Activated CD8-positive, alpha-beta memory T cell treated with anti-CD3 and anti-CD28 coated beads for 36 hours (primary cell): Measurements from ENCODE around the gene DIAPH3. TPM values are rescaled to one million over a fixed set of nuclear protein-coding genes. Genes with fewer than 3 reads are reported as not detected.
"Not testable (repeated sequence)": the region's sequence is repeated elsewhere in the genome, so short reads cannot be mapped to it uniquely, and the experiment has no call there.

Experiments used
- CTCF ChIA-PET: fragments of 350-600 bp; sonication (Branson Sonifier 250); formaldehyde crosslinking; loops from one replicate; lab custom pipeline; 2021; ENCODE audit warnings: antibody characterized with exemption; lab: Charles Lee
- POLR2A ChIA-PET: fragments of 350-600 bp; sonication (Branson Sonifier 250); formaldehyde crosslinking; loops from one replicate; lab custom pipeline; 2021; ENCODE audit warnings: antibody characterized with exemption; lab: Charles Lee
- total RNA-seq, 2 experiments: library from RNA; stranded (reverse); gene quantifications; one replicate each; pipeline ENCODE4 v1.2.3, GENCODE V29; 2021

Gene DIAPH3
- total RNA-seq, 2 experiments from 2014 or later: 18.8 to 19.0 TPM

DNA sequence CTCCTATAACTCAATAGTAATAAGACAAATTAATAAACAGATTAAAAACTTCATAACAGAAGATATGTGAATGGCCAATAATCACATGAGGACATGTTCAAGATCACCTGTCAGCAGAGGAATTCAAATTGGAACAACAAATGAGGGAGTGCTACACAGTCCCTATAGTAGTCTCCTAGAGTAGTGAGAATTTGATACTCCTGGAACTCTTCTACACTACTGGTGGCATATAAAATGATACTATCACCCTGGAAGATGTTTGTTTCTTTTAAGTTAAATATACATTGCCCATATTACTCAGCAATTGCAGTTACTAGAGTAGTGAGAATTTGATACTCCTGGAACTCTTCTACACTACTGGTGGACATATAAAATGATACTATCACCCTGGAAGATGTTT is 115.4 kb downstream of the DIAPH3 start:
- POLR2A ChIA-PET, CTCF ChIA-PET: not testable (repeated sequence)

DNA sequence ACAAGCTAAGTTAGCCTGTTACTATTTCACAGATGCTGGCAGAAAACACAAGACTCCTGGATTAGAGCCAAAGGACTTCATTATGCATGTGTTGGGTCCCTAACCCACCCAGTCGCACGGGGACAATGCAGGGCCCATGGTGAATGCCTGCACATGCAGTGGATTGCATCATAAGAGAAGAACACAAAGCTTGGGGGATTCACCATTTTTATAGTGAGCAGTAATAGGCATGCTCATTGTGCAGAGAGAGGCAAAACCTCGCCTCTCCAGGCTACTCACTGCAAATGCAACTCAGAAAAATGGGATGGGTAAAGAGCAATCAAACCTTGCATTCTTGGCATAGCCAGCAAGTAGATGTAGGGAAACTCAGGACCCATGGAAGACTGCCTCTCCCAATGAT is 115.8 kb downstream of the DIAPH3 start:
- ChIA-PET POLR2A (no interaction called here), CTCF (no interaction called here)

DNA sequence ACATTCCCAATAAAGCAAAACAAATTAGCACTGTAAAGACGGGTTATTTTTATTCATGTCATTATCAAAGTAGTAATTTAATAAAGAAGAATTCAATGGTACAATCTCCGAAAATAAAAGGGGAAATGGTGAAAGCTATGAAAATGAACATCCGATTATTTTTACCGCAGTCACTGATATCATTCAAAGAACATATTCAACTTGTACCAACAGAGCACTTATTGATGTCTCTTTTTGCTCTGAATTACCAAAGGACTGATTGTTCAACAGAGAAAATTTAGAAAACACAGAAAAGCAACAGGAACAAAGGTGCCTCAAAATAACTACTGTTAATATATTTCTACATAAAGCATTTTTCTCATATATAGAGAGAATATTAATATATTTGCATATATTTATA is 119.4 kb downstream of the DIAPH3 start:
- POLR2A ChIA-PET: no interaction called here
- CTCF ChIA-PET: no interaction called here

DNA sequence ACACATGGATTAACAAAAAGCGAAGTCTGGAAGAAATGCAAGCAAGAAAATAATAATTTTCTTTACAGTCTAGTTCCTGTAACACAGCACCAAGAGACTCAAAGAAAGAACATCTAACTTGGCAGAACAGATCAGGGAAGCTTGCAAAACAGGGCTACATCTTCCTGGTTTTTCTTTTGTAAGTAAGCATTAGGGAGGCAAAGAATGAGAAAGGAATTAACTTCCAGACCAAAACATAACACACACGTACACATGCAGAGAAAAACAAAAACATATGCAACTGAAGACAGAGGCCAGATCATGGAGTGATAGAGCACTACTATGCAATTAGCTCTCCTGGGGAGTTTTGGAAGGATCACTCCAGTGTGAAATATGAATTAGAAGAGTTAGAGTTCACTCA is 120.5 kb downstream of the DIAPH3 start:
- POLR2A ChIA-PET: no interaction called here
- CTCF ChIA-PET: no interaction called here

DNA sequence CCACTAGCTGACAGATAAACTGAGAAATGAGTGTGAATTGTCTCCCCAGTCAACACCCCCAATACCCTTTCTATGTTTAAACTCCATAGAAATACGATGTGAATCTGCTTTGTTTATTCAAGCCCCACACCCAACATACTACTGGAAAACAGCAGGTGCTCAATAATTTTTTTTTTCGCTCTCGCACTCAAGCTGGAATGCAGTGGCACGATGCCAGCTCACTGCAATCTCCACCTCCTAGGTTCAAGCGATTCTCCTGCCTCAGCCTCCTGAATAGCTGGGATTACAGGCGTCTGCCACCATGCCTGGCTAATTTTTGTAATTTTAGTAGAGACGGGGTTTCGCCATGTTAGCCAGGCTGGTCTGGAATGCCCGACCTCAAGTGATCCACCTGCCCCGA is 123.1 kb downstream of the DIAPH3 start:
- POLR2A ChIA-PET, CTCF ChIA-PET: not testable (repeated sequence)

DNA sequence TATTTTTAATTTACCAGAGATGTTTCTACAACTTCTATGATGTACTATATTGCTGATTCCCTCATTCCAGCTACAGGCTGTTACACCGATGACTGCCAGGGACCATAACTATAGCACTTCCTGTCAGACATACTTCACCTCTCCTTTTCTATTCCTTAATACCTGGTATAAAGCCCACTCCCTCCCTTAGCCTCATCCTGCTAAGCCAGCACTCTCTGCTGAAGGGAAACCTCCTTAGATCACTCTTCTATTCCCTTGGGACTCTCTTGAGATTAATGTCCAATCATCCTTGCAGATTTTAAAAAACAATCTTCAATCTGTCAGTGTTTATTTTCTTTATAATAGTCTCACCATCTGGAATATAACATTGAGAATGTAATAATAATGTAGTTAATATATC is 127.9 kb downstream of the DIAPH3 start:
- ChIA-PET POLR2A (no interaction called here), CTCF (no interaction called here)

DNA sequence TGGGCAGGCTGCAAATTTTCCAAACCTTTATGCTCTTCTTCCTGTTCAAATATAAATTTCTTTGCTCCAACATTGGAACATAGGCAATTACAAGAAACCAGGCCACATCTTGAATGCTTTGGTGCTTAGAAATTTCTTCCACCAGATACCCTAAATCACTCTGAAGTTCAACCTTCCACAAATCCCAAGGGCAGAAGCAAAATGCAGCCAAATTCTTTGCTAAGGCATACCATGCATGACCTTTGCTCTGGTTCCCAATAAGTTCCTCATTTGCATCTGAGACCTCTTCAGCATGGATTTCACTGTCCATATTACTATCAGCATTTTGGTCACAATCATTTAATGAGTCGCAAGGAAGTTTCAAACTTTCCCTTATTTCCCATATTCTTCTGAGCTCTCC is 130.9 kb downstream of the DIAPH3 start:
- ChIA-PET CTCF (no interaction called here), POLR2A (no interaction called here)

DNA sequence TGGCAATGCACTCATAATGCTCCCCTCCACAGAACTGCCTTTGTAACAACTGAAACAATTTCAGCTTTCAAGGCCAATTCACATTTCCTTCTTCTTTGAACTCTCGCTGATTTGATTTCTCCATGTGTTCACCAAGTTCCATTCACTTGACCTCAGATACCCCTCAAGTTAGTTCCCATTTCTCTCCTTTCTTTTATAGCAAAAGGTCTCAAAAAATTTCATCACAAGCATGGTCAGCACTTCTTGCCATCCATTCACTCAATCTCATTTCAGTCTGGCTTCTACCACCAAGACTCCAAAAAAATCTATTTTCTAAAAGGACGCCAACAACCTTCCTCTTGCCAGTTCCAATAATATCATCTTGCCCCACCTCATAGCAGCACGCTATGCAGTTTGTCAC is 135.7 kb downstream of the DIAPH3 start:
- POLR2A ChIA-PET: no interaction called here

DNA sequence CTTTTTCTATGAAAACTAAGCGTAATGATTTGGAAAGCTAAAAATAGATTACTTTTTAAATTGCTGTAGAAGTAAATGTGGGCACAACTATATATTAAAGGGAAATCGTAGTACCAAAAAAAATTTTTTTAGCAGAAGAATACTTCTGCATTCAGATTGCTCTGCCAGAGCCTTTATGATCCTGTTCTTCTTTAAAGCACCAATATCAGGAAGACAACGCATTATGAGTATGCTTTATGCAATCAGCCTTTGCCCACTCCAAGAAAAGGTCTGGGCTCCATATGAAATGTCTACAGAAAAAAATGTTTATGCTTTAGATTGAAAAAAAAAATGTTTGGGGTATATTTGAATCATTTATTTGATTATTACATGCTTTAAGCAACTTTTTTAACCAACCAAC is 137.4 kb downstream of the DIAPH3 start:
- POLR2A ChIA-PET: no interaction called here
- CTCF ChIA-PET: no interaction called here

More for the DNA sequence above, 135.7 kb downstream of the DIAPH3 start:
- CTCF ChIA-PET: no interaction called here

DNA sequence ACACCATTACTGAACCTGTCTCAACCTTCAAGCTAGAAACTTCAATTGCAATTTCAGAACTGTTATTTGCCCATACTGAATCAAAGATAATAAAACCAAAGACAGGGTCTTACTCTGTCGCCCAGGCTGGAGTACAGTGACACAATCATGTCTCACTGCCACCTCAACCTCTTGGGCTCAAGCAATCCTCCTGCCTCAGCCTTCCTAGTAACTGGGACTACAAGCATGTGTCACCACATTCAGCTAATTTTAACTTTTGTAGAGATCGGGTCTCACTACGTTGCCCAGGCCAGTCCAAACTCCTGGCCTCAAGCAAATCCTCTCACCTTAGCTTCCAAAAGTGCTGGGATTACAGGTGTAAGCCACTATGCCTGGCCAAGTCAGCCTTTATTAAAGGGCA is 143.4 kb downstream of the DIAPH3 start:
- ChIA-PET CTCF (no interaction called here), POLR2A (no interaction called here)

DNA sequence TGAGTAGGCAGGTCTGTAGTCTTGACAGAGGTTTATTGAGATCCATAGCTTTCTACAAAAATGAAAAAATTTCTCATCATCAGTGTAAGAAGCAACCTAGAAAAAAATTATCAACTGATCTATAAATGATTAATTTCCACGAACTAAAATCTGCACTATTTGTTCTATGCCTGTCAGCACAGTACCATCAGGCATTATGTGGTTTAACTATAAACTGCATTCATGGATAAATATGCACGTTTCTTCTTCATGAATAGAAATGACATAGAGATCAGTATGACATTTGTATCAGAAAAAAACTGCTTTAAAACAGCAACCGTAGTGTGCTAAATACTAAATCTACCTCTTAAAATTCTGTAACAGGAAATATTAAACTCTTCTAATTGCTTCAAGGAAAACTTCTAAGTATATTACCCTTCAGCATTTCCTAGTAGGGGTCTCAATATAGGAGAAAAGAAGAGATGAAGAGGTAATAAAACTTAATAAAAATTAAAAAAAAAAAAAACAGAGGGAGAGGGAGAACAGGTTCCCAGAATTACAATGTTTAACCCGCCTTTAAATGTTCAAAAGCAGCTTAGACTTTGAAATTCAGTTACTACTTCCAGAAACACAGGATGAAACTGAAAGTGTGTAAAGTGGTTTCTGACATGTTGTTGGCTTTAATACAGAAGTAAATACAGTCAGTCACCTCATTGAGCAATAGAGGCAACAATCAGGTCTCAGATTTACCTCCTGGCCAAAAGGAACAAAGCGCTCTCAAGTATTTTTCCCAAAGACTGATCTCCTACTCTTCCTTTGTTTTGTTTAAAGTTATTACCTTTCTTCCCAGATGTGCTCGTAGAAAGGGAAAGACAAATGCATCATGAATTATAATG is 144.4 kb downstream of the DIAPH3 start:
- CTCF ChIA-PET: no interaction called here
- POLR2A ChIA-PET: no interaction called here

DNA sequence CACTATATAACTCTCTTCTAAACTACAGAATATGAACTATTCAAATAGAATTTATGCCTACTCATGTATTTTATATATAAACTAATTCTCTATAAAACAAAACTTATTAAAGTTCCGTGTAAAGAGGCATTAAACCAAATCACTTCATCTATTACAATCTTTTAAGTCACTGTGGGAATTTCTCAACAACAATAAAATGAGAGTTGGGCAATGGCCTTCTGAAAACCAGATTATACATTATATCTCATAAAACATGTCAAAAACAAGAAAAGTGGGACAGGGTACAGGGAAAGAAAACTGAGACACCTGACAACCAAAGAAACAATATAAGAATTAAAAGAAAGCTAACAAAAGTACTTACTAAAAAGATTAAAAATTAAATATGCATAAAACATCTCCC is 145.2 kb downstream of the DIAPH3 start:
- ChIA-PET POLR2A (no interaction called here), CTCF (no interaction called here)

DNA sequence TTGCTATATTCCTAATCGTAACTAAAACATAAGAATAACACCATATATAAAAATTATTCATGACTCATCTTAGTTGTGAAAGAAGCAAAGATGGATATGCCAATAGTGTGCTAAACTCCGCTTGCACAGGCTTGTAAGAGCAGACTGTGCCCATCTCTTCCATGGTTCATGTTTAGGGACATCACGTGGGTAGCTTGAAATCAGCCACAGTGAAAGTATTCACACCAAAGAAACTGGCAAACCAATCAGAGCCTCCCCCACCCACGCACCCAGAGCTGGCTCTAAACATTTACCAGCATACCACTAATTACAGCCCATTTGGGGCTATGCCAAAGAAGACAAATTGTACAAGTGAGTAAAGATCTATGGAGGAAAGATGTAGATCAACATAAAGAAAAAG is 147.5 kb downstream of the DIAPH3 start:
- ChIA-PET POLR2A (no interaction called here), CTCF (no interaction called here)

DNA sequence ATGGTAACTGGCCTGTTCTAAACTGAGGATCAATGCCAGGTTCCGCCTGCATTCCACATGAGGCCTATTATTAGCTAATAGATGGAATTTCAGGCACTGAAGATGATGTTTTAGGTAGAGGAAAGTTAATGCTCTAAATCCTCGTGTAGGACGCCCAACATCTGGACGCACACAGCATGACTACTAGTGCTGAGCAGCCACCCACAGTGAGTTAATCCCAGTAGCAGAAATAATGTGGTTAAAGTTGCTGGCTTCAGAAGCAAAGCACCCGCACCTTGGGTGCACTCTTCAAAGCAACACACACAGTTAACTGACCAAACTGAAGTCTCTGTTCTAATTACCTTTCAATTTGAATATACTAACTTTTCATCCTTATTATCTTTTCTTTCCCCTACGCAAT is 150.6 kb downstream of the DIAPH3 start:
- POLR2A ChIA-PET: no interaction called here

DNA sequence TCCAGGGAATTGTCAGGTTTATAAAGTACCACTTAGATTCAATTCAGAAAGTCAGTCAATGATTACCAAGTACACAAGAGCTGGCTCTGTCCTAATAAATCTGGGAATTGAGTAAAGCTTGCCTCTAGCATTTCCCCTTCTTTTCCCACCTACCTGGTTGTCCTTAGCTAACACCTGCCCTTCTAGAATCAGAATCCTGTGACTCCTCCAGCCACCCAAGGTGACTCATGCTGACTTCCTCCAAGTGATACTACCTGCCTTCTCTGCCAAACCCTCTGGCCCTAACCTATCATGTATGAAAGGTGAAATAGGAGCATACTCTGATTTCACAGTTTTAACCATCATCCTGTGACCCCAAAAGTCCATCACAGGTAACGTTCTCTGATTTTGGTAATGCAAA is 151.2 kb downstream of the DIAPH3 start:
- ChIA-PET POLR2A (no interaction called here), CTCF (no interaction called here)

More for the DNA sequence above, 150.6 kb downstream of the DIAPH3 start:
- CTCF ChIA-PET: no interaction called here

DNA sequence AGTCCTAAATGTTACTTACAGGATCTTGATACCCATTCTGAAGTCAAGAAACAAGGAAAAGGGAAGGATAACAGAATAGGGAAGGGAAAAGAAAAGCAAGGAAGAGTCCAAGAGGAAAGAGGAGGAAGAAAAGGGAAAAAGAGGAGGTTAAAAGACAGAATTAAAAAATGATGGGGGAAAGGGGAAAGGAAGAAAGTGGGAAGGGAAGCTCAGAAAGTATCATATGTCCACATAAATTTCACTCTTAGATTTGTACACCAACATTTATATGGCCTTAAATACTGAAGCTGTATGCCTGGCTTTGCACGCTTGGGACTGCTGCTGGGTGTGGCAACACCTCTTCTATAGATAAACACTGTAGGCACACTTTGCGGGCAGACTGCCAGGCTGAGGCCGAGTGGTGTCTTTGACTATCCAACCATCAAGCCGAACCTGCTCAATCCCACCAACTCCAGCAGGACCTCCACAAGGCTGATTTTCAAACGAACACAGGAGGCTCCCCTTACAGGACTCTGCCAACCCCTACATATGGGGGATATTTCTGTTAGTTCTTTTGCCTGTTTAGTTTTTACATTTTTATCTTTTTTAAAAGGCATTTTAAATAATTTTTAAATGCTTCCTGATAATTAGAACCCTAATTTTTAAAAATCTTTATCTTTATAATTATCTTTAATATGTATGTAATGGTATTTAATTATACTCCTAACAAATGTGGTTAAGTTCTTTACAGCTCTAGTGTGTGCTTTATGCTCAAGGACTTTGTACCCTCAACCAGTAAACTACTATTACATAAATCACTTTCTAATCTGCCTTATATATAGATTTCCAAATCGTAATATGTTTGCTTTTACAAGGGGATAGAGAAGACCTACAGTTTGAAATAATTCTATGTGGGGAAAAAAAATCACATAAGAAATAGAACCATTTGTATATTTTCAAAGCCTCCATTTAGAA is 154.2 kb downstream of the DIAPH3 start:
- CTCF ChIA-PET: no interaction called here
- POLR2A ChIA-PET: no interaction called here

DNA sequence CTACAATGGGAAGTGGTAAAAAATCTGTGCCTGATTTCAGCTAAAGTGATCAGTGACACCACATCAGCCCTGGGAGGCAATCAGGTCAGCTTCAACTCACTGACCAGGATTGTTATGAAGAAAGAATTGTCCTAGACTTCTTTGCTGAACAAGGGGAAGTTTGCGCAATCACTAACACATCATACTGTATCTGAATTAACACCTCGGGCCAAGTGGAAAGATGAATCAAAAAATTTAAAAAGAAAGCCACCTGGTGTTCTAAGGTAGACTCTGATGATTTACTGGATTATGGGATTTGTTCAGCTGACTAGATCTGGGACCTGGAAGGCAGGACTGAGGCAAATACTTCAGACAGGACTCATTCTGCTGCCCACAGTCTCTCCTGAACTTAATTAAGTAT is 161.8 kb downstream of the DIAPH3 start:
- CTCF ChIA-PET: interaction anchor here (0.6 kb wide), 1 partner anchor 430 kb away, joined by 6 read pairs; no protein-coding TSS in a partner anchor
- POLR2A ChIA-PET: no interaction called here

DNA sequence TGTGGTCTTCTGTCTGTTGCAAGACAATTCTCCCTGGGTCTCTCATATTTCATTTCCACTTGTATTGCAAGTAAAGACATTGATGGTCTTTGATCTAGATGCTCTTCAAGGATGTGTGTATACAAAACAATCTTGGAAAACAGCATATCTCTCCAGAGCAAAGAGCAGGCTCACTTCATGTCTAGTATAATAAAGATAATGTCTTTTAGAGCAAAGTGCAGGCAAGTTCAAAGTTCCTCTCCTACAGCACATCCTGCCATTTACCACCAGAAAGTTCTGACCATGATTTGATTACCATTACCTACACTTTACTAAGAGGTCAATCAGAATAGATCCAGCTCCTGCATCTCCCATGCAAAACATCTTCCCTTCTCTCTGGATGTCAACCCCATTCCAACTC is 162.8 kb downstream of the DIAPH3 start:
- POLR2A ChIA-PET: no interaction called here
- CTCF ChIA-PET: interaction anchor here (0.6 kb wide), 1 partner anchor 431 kb away, joined by 6 read pairs; no protein-coding TSS in a partner anchor

DNA sequence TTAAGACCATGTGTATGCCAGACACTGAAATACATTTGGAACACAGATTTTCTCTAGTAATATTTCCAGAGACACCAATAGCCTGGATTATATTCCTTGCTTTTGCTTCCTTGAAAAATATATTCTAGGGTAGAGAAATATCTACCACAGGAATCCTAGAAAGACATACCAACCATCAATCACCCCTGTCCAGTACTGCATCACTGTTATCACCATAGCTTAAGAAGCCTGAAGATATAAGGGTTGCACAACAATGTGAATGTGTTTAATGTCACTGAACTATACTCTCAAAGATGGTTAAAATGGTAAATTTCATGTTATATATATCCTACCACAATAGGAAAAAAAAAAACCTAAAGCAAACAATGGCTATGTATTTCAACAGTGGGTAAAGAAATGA is 163.6 kb downstream of the DIAPH3 start:
- CTCF ChIA-PET: no interaction called here
- POLR2A ChIA-PET: no interaction called here

DNA sequence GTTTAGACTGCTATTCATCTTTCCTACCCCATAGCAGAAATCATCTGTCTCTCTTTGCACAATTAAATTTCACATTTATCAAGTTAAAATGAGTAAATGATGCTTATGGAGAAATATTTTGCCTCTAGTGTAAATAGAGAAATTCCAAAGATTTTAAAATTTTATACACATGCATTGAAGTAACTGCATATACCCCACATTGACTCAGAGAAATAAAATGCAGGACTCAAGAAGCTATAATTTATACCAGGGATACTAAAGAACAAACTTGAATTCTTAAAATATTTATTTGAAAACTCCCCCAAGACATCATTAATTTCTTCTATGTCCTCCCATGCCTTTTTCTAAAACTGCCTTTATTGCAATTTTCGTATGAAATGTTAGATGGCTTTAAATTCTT is 165.8 kb downstream of the DIAPH3 start:
- ChIA-PET POLR2A (no interaction called here), CTCF (no interaction called here)
